Smooth muscle cell (in vitro differentiated cells): ENCODE data around the gene ATF7. TPM values are rescaled to one million over a fixed set of nuclear protein-coding genes. Genes with fewer than 3 reads are reported as not detected.

Source experiments
- DNase-seq: peaks from one replicate; lab custom pipeline; 2025; ENCODE audit not compliant: unreplicated experiment; lab: John Stamatoyannopoulos, UW
- H2AFZ ChIP-seq: fragments of 200-600 bp; sonication (generic); 2 replicates; pipeline ENCODE4 v1.6.0; 2016; ENCODE audit warnings: antibody characterized with exemption, low read depth, mild to moderate bottlenecking
- H3F3A ChIP-seq: fragments of 200-600 bp; sonication (generic); 2 replicates; pipeline ENCODE4 v1.6.0; 2017; ENCODE audit warnings: antibody characterized with exemption, low read depth
- H3K27ac ChIP-seq: fragments of 200-600 bp; sonication (generic); 2 replicates; pipeline ENCODE4 v1.5.1; 2016; ENCODE audit warnings: low read depth, mild to moderate bottlenecking
- H3K27me3 ChIP-seq: fragments of 200-600 bp; sonication (generic); 2 replicates; pipeline ENCODE4 v1.6.1; 2016; ENCODE audit warnings: low read depth, mild to moderate bottlenecking
- H3K36me3 ChIP-seq: fragments of 200-600 bp; sonication (generic); 2 replicates; pipeline ENCODE4 v1.5.1; 2016; ENCODE audit warnings: low read depth
- H3K4me1 ChIP-seq: fragments of 200-600 bp; sonication (generic); 2 replicates; pipeline ENCODE4 v1.5.1; 2016; ENCODE audit warnings: low read depth
- H3K4me2 ChIP-seq: fragments of 200-600 bp; sonication (generic); 2 replicates; pipeline ENCODE4 v1.6.0; 2016; ENCODE audit warnings: mild to moderate bottlenecking
- H3K4me3 ChIP-seq: fragments of 200-600 bp; sonication (generic); 2 replicates; pipeline ENCODE4 v1.5.1; 2016; ENCODE audit warnings: mild to moderate bottlenecking
- H3K79me2 ChIP-seq: fragments of 200-600 bp; sonication (generic); 2 replicates; pipeline ENCODE4 v1.6.0; 2016; ENCODE audit warnings: low read depth, mild to moderate bottlenecking
- H3K9ac ChIP-seq: fragments of 200-600 bp; sonication (generic); 2 replicates; pipeline ENCODE4 v1.6.0; 2016; ENCODE audit warnings: low read depth
- H3K9me3 ChIP-seq: fragments of 200-600 bp; sonication (generic); replicated peaks from 2 replicates; pipeline ENCODE4 v1.5.1; 2016; ENCODE audit warnings: low read depth
- H4K20me1 ChIP-seq: fragments of 200-600 bp; sonication (generic); 2 replicates; pipeline ENCODE4 v1.6.0; 2016; ENCODE audit warnings: low read depth
- WGBS: methylation state at CpG from one replicate; pipeline ENCODE4 v1.1.7; 2016; ENCODE audit warnings: low lambda C conversion rate; 5-methylcytosine and 5-hydroxymethylcytosine counted together
- polyA plus RNA-seq: library from polyadenylated mRNA; unstranded; fragments of >200 nt; fragmentation: Nextera tagmentation; extraction: Ambion mirVana; gene quantifications from 2 replicates; pipeline ENCODE4 v1.2.1, GENCODE V29; 2016
- total RNA-seq: library from RNA; depleted of rRNA; stranded (reverse); fragments of >200 nt; gene quantifications from 2 replicates; pipeline ENCODE4 v1.2.3, GENCODE V29; 2014
- TF ChIP-seq, protein P1 (sequence below): fragments of 200-600 bp; sonication (generic); IDR thresholded peaks from 2 replicates; pipeline ENCODE4 v1.5.1; 2017; ENCODE audit warnings: borderline replicate concordance, mild to moderate bottlenecking, antibody characterized with exemption; ENCODE audit not compliant: insufficient read depth, poor library complexity, severe bottlenecking

ATF7 gene
- total and polyA plus RNA-seq, 2 experiments from 2014 or later = 15.2 to 28.5 TPM

DNA sequence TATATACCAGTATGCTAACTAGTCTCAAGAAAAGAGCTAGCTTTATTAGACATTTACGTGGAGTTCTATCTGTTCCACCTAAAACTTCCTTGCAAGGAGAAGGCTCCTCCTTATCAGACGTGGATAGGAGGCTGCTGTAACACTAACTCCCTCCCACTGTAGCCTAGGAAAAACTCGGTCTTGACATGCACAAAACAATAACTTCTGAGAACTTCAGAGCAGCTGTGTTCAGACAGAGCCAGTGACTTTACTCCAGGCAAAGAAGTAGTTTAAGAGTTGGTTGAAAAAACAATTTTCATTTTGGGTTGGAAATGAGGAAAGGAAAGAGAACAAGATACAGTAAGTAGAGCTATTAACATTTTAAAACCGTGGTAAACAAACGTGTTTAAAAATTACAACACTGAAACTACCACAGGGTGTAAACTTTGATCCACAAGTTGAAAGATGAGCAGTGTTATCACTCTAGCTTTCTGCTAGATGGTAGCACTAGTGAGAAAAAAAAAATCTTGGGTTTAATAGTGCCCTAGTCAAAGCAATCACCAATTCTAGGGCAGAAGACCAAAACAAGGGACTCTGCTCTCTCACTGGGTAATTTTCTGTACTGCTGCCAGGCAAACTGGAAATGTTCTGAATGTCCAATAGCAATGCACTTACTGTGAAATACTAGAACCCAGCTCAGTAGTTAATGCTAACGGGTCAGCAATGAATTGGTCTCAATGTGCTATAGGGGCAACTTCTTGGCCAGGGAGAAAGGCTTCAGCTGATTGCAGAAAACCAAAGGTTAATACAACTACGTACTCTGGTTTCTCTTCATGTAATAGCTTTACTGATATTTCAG lies 2.4 kb downstream of the ATF7 start:
- Histone ChIP-seq H3F3A (no peaks in the 10 kb centered on the region), H3K36me3 (no peaks in the 10 kb centered on the region), H3K79me2 (peaks cover 67% of the 10 kb centered on the region), H3K27ac (peak overlapping the region; percentile 49), H3K4me2 (peak overlapping the region; percentile 93), H3K9me3 (no peaks in the 10 kb centered on the region), H3K4me3 (peak overlapping the region; percentile 81), H3K9ac (peak overlapping the region; percentile 3), H3K27me3 (no peaks in the 10 kb centered on the region), H2AFZ (no peak overlapping the region), H3K4me1 (peaks cover 31% of the 10 kb centered on the region), H4K20me1 (peaks cover 39% of the 10 kb centered on the region)
- 52% methylated on average over 7 of the region's 7 CpGs for WGBS
- TF ChIP-seq, protein P1, sequence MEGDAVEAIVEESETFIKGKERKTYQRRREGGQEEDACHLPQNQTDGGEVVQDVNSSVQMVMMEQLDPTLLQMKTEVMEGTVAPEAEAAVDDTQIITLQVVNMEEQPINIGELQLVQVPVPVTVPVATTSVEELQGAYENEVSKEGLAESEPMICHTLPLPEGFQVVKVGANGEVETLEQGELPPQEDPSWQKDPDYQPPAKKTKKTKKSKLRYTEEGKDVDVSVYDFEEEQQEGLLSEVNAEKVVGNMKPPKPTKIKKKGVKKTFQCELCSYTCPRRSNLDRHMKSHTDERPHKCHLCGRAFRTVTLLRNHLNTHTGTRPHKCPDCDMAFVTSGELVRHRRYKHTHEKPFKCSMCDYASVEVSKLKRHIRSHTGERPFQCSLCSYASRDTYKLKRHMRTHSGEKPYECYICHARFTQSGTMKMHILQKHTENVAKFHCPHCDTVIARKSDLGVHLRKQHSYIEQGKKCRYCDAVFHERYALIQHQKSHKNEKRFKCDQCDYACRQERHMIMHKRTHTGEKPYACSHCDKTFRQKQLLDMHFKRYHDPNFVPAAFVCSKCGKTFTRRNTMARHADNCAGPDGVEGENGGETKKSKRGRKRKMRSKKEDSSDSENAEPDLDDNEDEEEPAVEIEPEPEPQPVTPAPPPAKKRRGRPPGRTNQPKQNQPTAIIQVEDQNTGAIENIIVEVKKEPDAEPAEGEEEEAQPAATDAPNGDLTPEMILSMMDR = no peak
- no peak for DNase-seq

DNA sequence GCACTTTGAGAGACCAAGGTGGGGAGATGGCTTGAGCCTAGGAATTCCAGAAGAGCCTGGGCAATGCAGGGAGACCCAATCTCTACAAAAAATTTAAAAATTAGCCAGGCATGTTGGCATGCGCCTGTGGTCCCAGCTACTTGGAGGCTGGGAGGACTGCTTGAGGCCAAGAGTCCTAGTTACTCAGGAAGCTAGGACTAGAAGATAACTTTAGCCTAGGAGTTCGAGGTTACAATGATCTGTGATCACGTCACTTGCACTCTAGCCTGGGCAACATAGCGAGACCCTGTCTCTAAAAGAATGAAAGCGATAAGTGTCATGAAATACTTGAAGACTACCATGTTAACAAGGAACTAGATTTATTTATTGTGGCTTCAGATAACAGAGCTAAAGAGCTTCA lies 3.5 kb downstream of the ATF7 start:
- peaks cover 50% of the 10 kb centered on the region for H4K20me1 ChIP-seq
- no peaks in the 10 kb centered on the region for H3K27me3 ChIP-seq
- H3F3A ChIP-seq = no peaks in the 10 kb centered on the region
- peaks cover 77% of the 10 kb centered on the region for H3K79me2 ChIP-seq
- H3K9ac ChIP-seq = no peak overlapping the region
- H3K4me1 ChIP-seq = peaks cover 31% of the 10 kb centered on the region
- H3K36me3 ChIP-seq = no peaks in the 10 kb centered on the region
- no peaks in the 10 kb centered on the region for H3K9me3 ChIP-seq
- TF ChIP-seq, protein P1 = no peak
- H3K4me2 ChIP-seq = no peak overlapping the region
- H2AFZ ChIP-seq = no peak overlapping the region
- no peak overlapping the region for H3K27ac ChIP-seq
- H3K4me3 ChIP-seq = no peak overlapping the region
- WGBS = 94% methylated on average over 5 of the region's 5 CpGs
- no peak for DNase-seq

DNA sequence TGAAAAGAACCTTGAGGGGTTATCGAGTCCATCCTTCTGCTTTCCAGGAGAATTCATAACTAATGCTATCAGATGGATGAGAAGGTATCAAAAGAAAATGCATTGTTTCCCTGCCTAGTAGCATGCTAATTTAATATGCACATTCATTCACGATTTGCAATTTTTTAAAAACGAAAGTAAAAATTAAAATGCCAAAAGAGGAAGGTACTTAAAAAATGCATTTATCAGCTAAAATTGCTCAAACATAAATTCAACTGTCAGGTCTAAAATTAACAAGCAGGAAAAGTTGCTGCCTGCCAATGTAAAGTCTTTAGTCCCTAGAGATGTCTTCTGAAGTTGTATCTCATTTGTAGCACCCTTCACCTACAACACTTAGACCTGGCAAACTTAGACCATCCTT lies 7.9 kb downstream of the ATF7 start:
- H3K4me2 ChIP-seq = no peak overlapping the region
- 93% methylated on average over 3 of the region's 3 CpGs for WGBS

More for the DNA sequence above, 7.9 kb downstream of the ATF7 start:
- Histone ChIP-seq H3K9ac (no peak overlapping the region), H3K9me3 (no peaks in the 10 kb centered on the region), H3K4me3 (no peak overlapping the region), H3K4me1 (peaks cover 2% of the 10 kb centered on the region), H3K79me2 (peaks cover 95% of the 10 kb centered on the region), H3F3A (no peaks in the 10 kb centered on the region), H2AFZ (no peak overlapping the region), H4K20me1 (peaks cover 83% of the 10 kb centered on the region), H3K27me3 (no peaks in the 10 kb centered on the region), H3K36me3 (no peaks in the 10 kb centered on the region), H3K27ac (no peak overlapping the region)
- DNase-seq = no peak
- TF ChIP-seq, protein P1 = no peak
